Tibial nerve (tissue), 4 donors: Measurements from ENCODE around the gene NLRP1. TPM values are rescaled to one million over a fixed set of nuclear protein-coding genes. Genes with fewer than 3 reads are reported as not detected.

Source experiments
- DNase-seq, 2 donors: peaks; one replicate each; pipeline ENCODE4 v3.0.0-alpha.2; 2019; ENCODE audit warnings: low spot score in 2 of 2
- H3K27ac ChIP-seq, 4 donors: fragments of 200-600 bp; sonication (generic) in 3 of 4; one replicate each; pipeline ENCODE4 v1.5.1; 2017 to 2019; ENCODE audit warnings: mild to moderate bottlenecking in 1 of 4
- H3K27me3 ChIP-seq, 2 donors: fragments of 200-600 bp; sonication (generic) in 1 of 2; one replicate each; pipeline versions ENCODE4 v1.5.1 to v1.6.0; 2017 to 2019
- H3K36me3 ChIP-seq, 3 donors: fragments of 200-600 bp; sonication (generic); one replicate each; pipeline ENCODE4 v1.5.1; 2018 to 2019
- H3K4me1 ChIP-seq, 4 donors: fragments of 200-600 bp; sonication (generic) in 3 of 4; one replicate each; pipeline ENCODE4 v1.5.1; 2017 to 2019
- H3K4me3 ChIP-seq, 4 donors: fragments of 200-600 bp; sonication (generic) in 3 of 4; one replicate each; pipeline ENCODE4 v1.5.1; 2017 to 2019; ENCODE audit warnings: mild to moderate bottlenecking in 1 of 4, moderate library complexity in 1 of 4
- H3K9me3 ChIP-seq, 4 donors: fragments of 200-600 bp; sonication (generic) in 3 of 4; one replicate each; pipeline ENCODE4 v1.5.1; 2017 to 2019
- CTCF ChIP-seq, 5 experiments: fragments of 200-600 bp in 3 of 5; fragments of 450-650 bp in 2 of 5; sonication (generic) in 3 of 5; IDR thresholded peaks; one replicate each; pipeline ENCODE4 v1.5.1; 2016 to 2019; ENCODE audit warnings: antibody characterized with exemption in 5 of 5, mild to moderate bottlenecking in 3 of 5, moderate library complexity in 2 of 5
- EP300 ChIP-seq, 2 donors: sonication (generic); formaldehyde crosslinking; IDR thresholded peaks; one replicate each; pipeline ENCODE4 v1.6.1; 2017; ENCODE audit warnings: antibody characterized with exemption in 2 of 2, mild to moderate bottlenecking in 1 of 2
- POLR2A ChIP-seq, 2 donors: fragments of 450-650 bp; IDR thresholded peaks; one replicate each; pipeline ENCODE4 v1.6.1; 2017; ENCODE audit warnings: antibody characterized with exemption in 2 of 2, mild to moderate bottlenecking in 2 of 2, moderate library complexity in 2 of 2
- WGBS, 2 donors: methylation state at CpG; one replicate each; pipeline ENCODE4 v1.1.5; 2018; 5-methylcytosine and 5-hydroxymethylcytosine counted together
- total RNA-seq, 4 donors: library from RNA; depleted of rRNA; stranded (reverse); fragments of >200 nt; gene quantifications; one replicate each; pipeline ENCODE4 v1.1.0, GENCODE V29; 2016

NLRP1 gene
- total RNA-seq, 4 donors from 2014 or later, result 33.0 to 52.4 (median 36.6) TPM

- WGBS, 2 donors, result 79 to 81% methylated on average over 12 of the region's 12 CpGs
- H3K4me1 ChIP-seq, result peaks cover 0 to 12% (median 4%) of the 10 kb centered on the region in 4 donors
- H3K4me3 ChIP-seq, result no peak overlapping the region
- H3K27me3 ChIP-seq, result no peaks in the 10 kb centered on the region
- H3K27ac ChIP-seq, result no peak overlapping the region
- DNase-seq, result no peak
- TF ChIP-seq EP300 (IDR thresholded peaks at IDR 0.05) (no peak), POLR2A (IDR thresholded peaks at IDR 0.05) (no peak), CTCF (IDR thresholded peaks at IDR 0.05) (no peak)
- peaks cover 0 to 30% (median 0%) of the 10 kb centered on the region in 3 donors for H3K36me3 ChIP-seq
- no peaks in the 10 kb centered on the region for H3K9me3 ChIP-seq
Observed at GRCh38 chr17:5530265-5531084, 53.8 kb downstream of the NLRP1 start.

GRCh38 chr17:5527601-5528250 lies 56.6 kb downstream of the NLRP1 start:
- H3K4me3 ChIP-seq, result no peak overlapping the region
- H3K36me3 ChIP-seq, result peaks cover 0 to 36% (median 4%) of the 10 kb centered on the region in 3 donors
- H3K9me3 ChIP-seq, result no peaks in the 10 kb centered on the region
- 60 to 73% methylated on average over 8 to 9 of the region's 9 CpGs for WGBS, 2 donors
- H3K27ac ChIP-seq, result peak overlapping the region in 2 of 4 donors; percentile 52 to 68
- no peak for DNase-seq
- H3K4me1 ChIP-seq, result peaks cover 0 to 12% (median 4%) of the 10 kb centered on the region in 4 donors
- TF ChIP-seq CTCF (IDR thresholded peaks at IDR 0.05), result no peak
- TF ChIP-seq EP300 (IDR thresholded peaks at IDR 0.05), result no peak
- TF ChIP-seq POLR2A (IDR thresholded peaks at IDR 0.05), result no peak
- no peaks in the 10 kb centered on the region for H3K27me3 ChIP-seq

GRCh38 chr17:5526821-5527598 lies 57.3 kb downstream of the NLRP1 start:
- no peak for TF ChIP-seq EP300 (IDR thresholded peaks at IDR 0.05)
- TF ChIP-seq POLR2A (IDR thresholded peaks at IDR 0.05), result no peak
- TF ChIP-seq CTCF (IDR thresholded peaks at IDR 0.05), result no peak
- WGBS, 2 donors, result 49 to 55% methylated on average over 14 of the region's 14 CpGs
- Histone ChIP-seq H3K4me1 (peaks cover 0 to 12% (median 4%) of the 10 kb centered on the region in 4 donors), H3K9me3 (no peaks in the 10 kb centered on the region), H3K27me3 (no peaks in the 10 kb centered on the region), H3K4me3 (no peak overlapping the region), H3K36me3 (peaks cover 0 to 40% (median 4%) of the 10 kb centered on the region in 3 donors), H3K27ac (peak overlapping the region in 2 of 4 donors; percentile 52 to 68)
- no peak for DNase-seq

- WGBS, 2 donors, result 87 to 93% methylated on average over 5 of the region's 5 CpGs
- peaks cover 0 to 41% (median 4%) of the 10 kb centered on the region in 3 donors for H3K36me3 ChIP-seq
- no peaks in the 10 kb centered on the region for H3K9me3 ChIP-seq
- no peaks in the 10 kb centered on the region for H3K27me3 ChIP-seq
- no peak overlapping the region for H3K4me3 ChIP-seq
- peaks cover 0 to 12% (median 4%) of the 10 kb centered on the region in 4 donors for H3K4me1 ChIP-seq
- TF ChIP-seq EP300 (IDR thresholded peaks at IDR 0.05), result no peak
- no peak overlapping the region for H3K27ac ChIP-seq
- DNase-seq, result no peak
Observed at GRCh38 chr17:5523249-5523648, 61.1 kb downstream of the NLRP1 start.

GRCh38 chr17:5522476-5522875 lies 61.8 kb downstream of the NLRP1 start:
- TF ChIP-seq EP300 (IDR thresholded peaks at IDR 0.05) (no peak), CTCF (IDR thresholded peaks at IDR 0.05) (no peak), POLR2A (IDR thresholded peaks at IDR 0.05) (no peak)
- 86 to 89% methylated on average over 1 of the region's 1 CpG for WGBS, 2 donors
- Histone ChIP-seq H3K4me3 (no peak overlapping the region), H3K9me3 (no peaks in the 10 kb centered on the region), H3K27ac (no peak overlapping the region), H3K4me1 (peaks cover 0 to 10% (median 3%) of the 10 kb centered on the region in 4 donors), H3K36me3 (peaks cover 0 to 41% (median 4%) of the 10 kb centered on the region in 3 donors), H3K27me3 (no peaks in the 10 kb centered on the region)
- no peak for DNase-seq
